Endodermal cell (in vitro differentiated cells): ENCODE measurements around the gene APBA1. TPM values are rescaled to one million over a fixed set of nuclear protein-coding genes. Genes with fewer than 3 reads are reported as not detected.

Source experiments
- DNase-seq: peaks from one replicate; pipeline ENCODE4 v3.0.0-alpha.2; 2017
- H3K27ac ChIP-seq: 2 replicates; pipeline ENCODE4 v1.5.1; 2013; ENCODE audit warnings: mild to moderate bottlenecking, low read depth, low read length, moderate library complexity
- H3K27me3 ChIP-seq: 2 replicates; pipeline ENCODE4 v1.6.1; 2013; ENCODE audit warnings: mild to moderate bottlenecking, low read length, moderate library complexity; ENCODE audit not compliant: insufficient read depth, control insufficient read depth, poor library complexity, severe bottlenecking
- H3K36me3 ChIP-seq: 2 replicates; pipeline ENCODE4 v1.7.0; 2013; ENCODE audit warnings: mild to moderate bottlenecking, low read length, moderate library complexity; ENCODE audit not compliant: control insufficient read depth, insufficient read depth
- H3K4me1 ChIP-seq: one replicate; pipeline ENCODE4 v1.7.0; 2013; ENCODE audit warnings: low read length; ENCODE audit not compliant: control insufficient read depth, insufficient read depth
- H3K4me3 ChIP-seq: 2 replicates; pipeline ENCODE4 v1.5.1; 2013; ENCODE audit warnings: mild to moderate bottlenecking, low read length, moderate library complexity
- H3K9ac ChIP-seq: 2 replicates; pipeline ENCODE4 v1.6.1; 2013; ENCODE audit warnings: mild to moderate bottlenecking, low read length, moderate library complexity; ENCODE audit not compliant: poor library complexity, severe bottlenecking; ENCODE audit errors: extremely low read depth
- H3K9me3 ChIP-seq: 2 replicates; pipeline ENCODE4 v1.6.1; 2013; ENCODE audit warnings: mild to moderate bottlenecking, low read length, moderate library complexity; ENCODE audit not compliant: control insufficient read depth
- H3K27ac Mint-ChIP-seq: 2 replicates; pipeline ENCODE4 v1.8.0; 2020; ENCODE audit warnings: mixed read lengths
- H3K27me3 Mint-ChIP-seq: 2 replicates; pipeline ENCODE4 v1.8.0; 2021; ENCODE audit warnings: mild to moderate bottlenecking, mixed read lengths; ENCODE audit not compliant: insufficient read depth
- H3K36me3 Mint-ChIP-seq: 2 replicates; pipeline ENCODE4 v1.8.0; 2020; ENCODE audit warnings: low read depth, mixed read lengths
- H3K4me1 Mint-ChIP-seq: 2 replicates; pipeline ENCODE4 v1.8.0; 2020; ENCODE audit warnings: mixed read lengths
- H3K4me3 Mint-ChIP-seq: 2 replicates; pipeline ENCODE4 v1.8.0; 2020; ENCODE audit warnings: mild to moderate bottlenecking, moderate library complexity, mixed read lengths
- H3K9me3 Mint-ChIP-seq: 2 replicates; pipeline ENCODE4 v1.8.0; 2020; ENCODE audit warnings: mild to moderate bottlenecking, mixed read lengths
- CTCF ChIP-seq: fragments of 200-600 bp; sonication (generic); conservative IDR thresholded peaks from 2 replicates; pipeline ENCODE4 v1.5.0; 2021; ENCODE audit warnings: antibody characterized with exemption, mild to moderate bottlenecking
- WGBS, 2 experiments: methylation state at CpG; one replicate each; pipeline versions ENCODE4 v1.1.5 to v1.1.7; 2013; ENCODE audit warnings: missing lambda C conversion rate in 2 of 2, mixed read lengths in 1 of 2; ENCODE audit not compliant: insufficient coverage in 1 of 2, insufficient read length in 1 of 2; 5-methylcytosine and 5-hydroxymethylcytosine counted together
- total RNA-seq, 2 donors: library from RNA; stranded (reverse); fragmentation: NEBNext Ultra II Directional in 1 of 2; extraction: Animal tissue kit (Norgen Biotek cat#: 25700) in 1 of 2; gene quantifications; 2 replicates in 1 of 2; 3 replicates in 1 of 2; pipeline ENCODE4 v1.2.1, GENCODE V29; 2021

Gene APBA1
- total RNA-seq, 2 donors from 2014 or later, result 0.51 to 0.75 TPM

GRCh38 chr9:69431203-69431602 lies 241.0 kb downstream of the APBA1 start:
- WGBS, 2 experiments, result 89 to 94% methylated on average over 7 to 13 of the region's 13 CpGs
- H3K27me3 ChIP-seq, result no peaks in the 10 kb centered on the region
- H3K9me3 ChIP-seq, result peaks cover 10% of the 10 kb centered on the region
- Mint-ChIP-seq H3K9me3 (peaks cover 2% of the 10 kb centered on the region), H3K4me3 (no peak overlapping the region), H3K27ac (no peak overlapping the region), H3K27me3 (peaks cover 2% of the 10 kb centered on the region), H3K36me3 (peaks cover 2% of the 10 kb centered on the region), H3K4me1 (no peaks in the 10 kb centered on the region)
- H3K4me1 ChIP-seq, result no peaks in the 10 kb centered on the region
- no peak overlapping the region for H3K27ac ChIP-seq
- TF ChIP-seq CTCF, result no peak
- no peaks in the 10 kb centered on the region for H3K36me3 ChIP-seq
- no peak overlapping the region for H3K9ac ChIP-seq
- no peak overlapping the region for H3K4me3 ChIP-seq
- no peak for DNase-seq

- H3K36me3 Mint-ChIP-seq, result peaks cover 5% of the 10 kb centered on the region
- no peaks in the 10 kb centered on the region for H3K4me1 Mint-ChIP-seq
- H3K27me3 ChIP-seq, result no peaks in the 10 kb centered on the region
- no peak overlapping the region for H3K27ac ChIP-seq
- H3K4me3 ChIP-seq, result no peak overlapping the region
- peaks cover 2% of the 10 kb centered on the region for H3K27me3 Mint-ChIP-seq
- WGBS, 2 experiments, result 90 to 92% methylated on average over 2 to 4 of the region's 4 CpGs
- H3K9me3 ChIP-seq, result peaks cover 10% of the 10 kb centered on the region
- no peak for DNase-seq
- peaks cover 4% of the 10 kb centered on the region for H3K9me3 Mint-ChIP-seq
- no peak overlapping the region for H3K4me3 Mint-ChIP-seq
- H3K4me1 ChIP-seq, result no peaks in the 10 kb centered on the region
- no peak overlapping the region for H3K27ac Mint-ChIP-seq
- TF ChIP-seq CTCF, result no peak
- H3K36me3 ChIP-seq, result no peaks in the 10 kb centered on the region
- no peak overlapping the region for H3K9ac ChIP-seq
These were observed 242.0 kb downstream of the APBA1 start for GRCh38 chr9:69430206-69430605.

GRCh38 chr9:69429281-69429680 lies 242.9 kb downstream of the APBA1 start:
- no peaks in the 10 kb centered on the region for H3K4me1 Mint-ChIP-seq
- Histone ChIP-seq H3K27me3 (no peaks in the 10 kb centered on the region), H3K27ac (no peak overlapping the region), H3K4me1 (no peaks in the 10 kb centered on the region), H3K36me3 (no peaks in the 10 kb centered on the region), H3K9ac (no peak overlapping the region), H3K4me3 (no peak overlapping the region), H3K9me3 (peaks cover 10% of the 10 kb centered on the region)
- 90% methylated on average over 5 to 6 of the region's 6 CpGs for WGBS, 2 experiments
- no peak overlapping the region for H3K27ac Mint-ChIP-seq
- H3K4me3 Mint-ChIP-seq, result no peak overlapping the region
- no peak for DNase-seq
- no peak for TF ChIP-seq CTCF
- peaks cover 5% of the 10 kb centered on the region for H3K36me3 Mint-ChIP-seq
- H3K9me3 Mint-ChIP-seq, result peaks cover 11% of the 10 kb centered on the region
- H3K27me3 Mint-ChIP-seq, result peaks cover 2% of the 10 kb centered on the region
